NCI-H2196 (cell line): ENCODE results near the gene D2HGDH.
"Not testable (repeated sequence)": the region's sequence is repeated elsewhere in the genome, so short reads cannot be mapped to it uniquely, and the experiment has no call there.

Experiments used
- DNase-seq: peaks from one replicate; lab custom pipeline; 2025; ENCODE audit not compliant: unreplicated experiment; lab: John Stamatoyannopoulos, UW

Gene D2HGDH

GRCh38 chr2:241724975-241725870 is 9.2 kb upstream of the D2HGDH start:
- no peak for DNase-seq

- no peak for DNase-seq
Observed at GRCh38 chr2:241726459-241726858, 8.0 kb upstream of the D2HGDH start.

GRCh38 chr2:241728000-241728399 is 6.4 kb upstream of the D2HGDH start:
- DNase-seq: no peak

- DNase-seq: no peak
Observed at GRCh38 chr2:241728627-241729026, 5.8 kb upstream of the D2HGDH start.

GRCh38 chr2:241729868-241730267 is 4.6 kb upstream of the D2HGDH start:
- DNase-seq: no peak

- no peak for DNase-seq
Observed at GRCh38 chr2:241730671-241731293, 3.6 kb upstream of the D2HGDH start.

- not testable (repeated sequence) for DNase-seq
Observed at GRCh38 chr2:241732513-241733186, 1.8 kb upstream of the D2HGDH start.

- DNase-seq: no peak
Observed at GRCh38 chr2:241733391-241734207, 831 bp upstream of the D2HGDH start.

GRCh38 chr2:241734208-241734466 is 293 bp upstream of the D2HGDH start:
- no peak for DNase-seq

- no peak for DNase-seq
Observed at GRCh38 chr2:241736111-241736510, 1.7 kb downstream of the D2HGDH start.

- DNase-seq: no peak
Observed at GRCh38 chr2:241738040-241738686, 3.7 kb downstream of the D2HGDH start.

- DNase-seq: no peak
Observed at GRCh38 chr2:241739177-241739576, 4.7 kb downstream of the D2HGDH start.

GRCh38 chr2:241739651-241740050 is 5.2 kb downstream of the D2HGDH start:
- DNase-seq: no peak

- DNase-seq: peak; percentile 64
Observed at GRCh38 chr2:241741016-241741415, 6.6 kb downstream of the D2HGDH start.

- DNase-seq: no peak
Observed at GRCh38 chr2:241742320-241742939, 8.0 kb downstream of the D2HGDH start.

- not testable (repeated sequence) for DNase-seq
Observed at GRCh38 chr2:241743008-241743407, 8.6 kb downstream of the D2HGDH start.

- no peak for DNase-seq
Observed at GRCh38 chr2:241743620-241744019, 9.2 kb downstream of the D2HGDH start.

- DNase-seq: no peak
Observed at GRCh38 chr2:241744028-241744754, 9.8 kb downstream of the D2HGDH start.

GRCh38 chr2:241745276-241745675 is 10.8 kb downstream of the D2HGDH start:
- DNase-seq: no peak

GRCh38 chr2:241746084-241746483 is 11.7 kb downstream of the D2HGDH start:
- DNase-seq: no peak
